CD4-positive, alpha-beta T cell treated with Interleukin-15 for 1 hour (primary cell): ENCODE measurements around the gene IL4I1.

Source experiments
- DNase-seq: peaks from one replicate; pipeline ENCODE4 v3.0.0-alpha.2; 2020

The IL4I1 gene

GRCh38 chr19:49924004-49924880 lies 27.6 kb upstream of the IL4I1 start:
- DNase-seq, result no peak

GRCh38 chr19:49923055-49924003 lies 26.6 kb upstream of the IL4I1 start:
- DNase-seq, result no peak

- DNase-seq, result no peak
Observed at GRCh38 chr19:49921871-49922795, 25.4 kb upstream of the IL4I1 start.

GRCh38 chr19:49920624-49921363 lies 24.1 kb upstream of the IL4I1 start:
- peak; percentile 1 for DNase-seq

GRCh38 chr19:49918089-49918488 lies 21.4 kb upstream of the IL4I1 start:
- no peak for DNase-seq

GRCh38 chr19:49916839-49917733 lies 20.4 kb upstream of the IL4I1 start:
- no peak for DNase-seq

- no peak for DNase-seq
Observed at GRCh38 chr19:49915271-49915670, 18.6 kb upstream of the IL4I1 start.

GRCh38 chr19:49913720-49914119 lies 17.0 kb upstream of the IL4I1 start:
- no peak for DNase-seq

GRCh38 chr19:49912965-49913685 lies 16.4 kb upstream of the IL4I1 start:
- DNase-seq, result no peak

GRCh38 chr19:49911381-49912145 lies 14.9 kb upstream of the IL4I1 start:
- DNase-seq, result peak; percentile 65

GRCh38 chr19:49910179-49910578 lies 13.5 kb upstream of the IL4I1 start:
- no peak for DNase-seq

- DNase-seq, result no peak
Observed at GRCh38 chr19:49908480-49909420, 12.1 kb upstream of the IL4I1 start.

GRCh38 chr19:49907745-49908446 lies 11.2 kb upstream of the IL4I1 start:
- DNase-seq, result peak; percentile 43

GRCh38 chr19:49906879-49907564 lies 10.3 kb upstream of the IL4I1 start:
- no peak for DNase-seq

GRCh38 chr19:49904136-49904535 lies 7.4 kb upstream of the IL4I1 start:
- no peak for DNase-seq

GRCh38 chr19:49895566-49896297 lies 955 bp downstream of the IL4I1 start:
- no peak for DNase-seq
